H9 (cell line): ENCODE measurements around the gene PSMB1. TPM values are rescaled to one million over a fixed set of nuclear protein-coding genes. Genes with fewer than 3 reads are reported as not detected.

Source experiments
- DNase-seq: peaks from one replicate; pipeline ENCODE4 v3.0.0-alpha.2; 2017
- H2AFZ ChIP-seq: one replicate; pipeline ENCODE4 v1.6.1; 2013; ENCODE audit warnings: mild to moderate bottlenecking, low read length, control low read depth, moderate library complexity
- H2AK5ac ChIP-seq: 2 replicates; pipeline ENCODE4 v1.6.1; 2013; ENCODE audit warnings: low read length, control low read depth, mixed read lengths; ENCODE audit not compliant: insufficient read length
- H2BK120ac ChIP-seq: one replicate; pipeline ENCODE4 v1.6.1; 2013; ENCODE audit warnings: low read depth, mild to moderate bottlenecking, low read length, control low read depth, inconsistent platforms; ENCODE audit not compliant: poor library complexity, severe bottlenecking
- H2BK12ac ChIP-seq: 2 replicates; pipeline ENCODE4 v1.6.1; 2013; ENCODE audit warnings: low read length, control low read depth, mixed read lengths, low read depth; ENCODE audit not compliant: insufficient read length
- H2BK15ac ChIP-seq: 2 replicates; pipeline ENCODE4 v1.6.1; 2013; ENCODE audit warnings: low read depth, low read length, control low read depth
- H2BK20ac ChIP-seq: one replicate; pipeline ENCODE4 v1.6.1; 2013; ENCODE audit warnings: low read depth, mild to moderate bottlenecking, low read length, control low read depth, inconsistent platforms; ENCODE audit not compliant: poor library complexity, severe bottlenecking
- H2BK5ac ChIP-seq: 2 replicates; pipeline ENCODE4 v1.6.1; 2013; ENCODE audit warnings: low read length, control low read depth, mixed read lengths; ENCODE audit not compliant: insufficient read length
- H3K14ac ChIP-seq: 2 replicates; pipeline ENCODE4 v1.6.1; 2013; ENCODE audit warnings: low read length, control low read depth; ENCODE audit not compliant: insufficient read depth
- H3K18ac ChIP-seq: 2 replicates; pipeline ENCODE4 v1.6.1; 2013; ENCODE audit warnings: low read depth, mild to moderate bottlenecking, mixed read lengths, low read length, control low read depth; ENCODE audit not compliant: insufficient read length
- H3K23ac ChIP-seq: 2 replicates; pipeline ENCODE4 v1.6.1; 2013; ENCODE audit warnings: low read length, control low read depth, mixed read lengths, low read depth; ENCODE audit not compliant: insufficient read length
- H3K23me2 ChIP-seq: 2 replicates; pipeline ENCODE4 v1.6.1; 2013; ENCODE audit warnings: low read depth, mild to moderate bottlenecking, mixed read lengths, low read length, control low read depth; ENCODE audit not compliant: insufficient read length, poor library complexity, severe bottlenecking
- H3K27ac ChIP-seq: 2 replicates; pipeline ENCODE4 v1.5.1; 2013; ENCODE audit warnings: low read length, control low read depth, mixed read lengths, low read depth; ENCODE audit not compliant: insufficient read length
- H3K27me3 ChIP-seq: 2 replicates; pipeline ENCODE4 v1.6.1; 2013; ENCODE audit warnings: low read length, control low read depth, inconsistent platforms; ENCODE audit not compliant: insufficient read depth
- H3K4ac ChIP-seq: 2 replicates; pipeline ENCODE4 v1.6.1; 2013; ENCODE audit warnings: low read depth, mild to moderate bottlenecking, control low read depth, inconsistent platforms, low read length, moderate library complexity
- H3K4me1 ChIP-seq: 2 replicates; pipeline ENCODE4 v1.6.1; 2013; ENCODE audit warnings: low read length, control low read depth, inconsistent platforms; ENCODE audit not compliant: insufficient read depth
- H3K4me2 ChIP-seq: 2 replicates; pipeline ENCODE4 v1.6.1; 2013; ENCODE audit warnings: low read length, control low read depth, mixed read lengths; ENCODE audit not compliant: insufficient read length, insufficient read depth
- H3K56ac ChIP-seq: 2 replicates; pipeline ENCODE4 v1.6.1; 2013; ENCODE audit warnings: low read depth, mild to moderate bottlenecking, mixed read lengths, low read length, control low read depth; ENCODE audit not compliant: insufficient read length
- H3K79me1 ChIP-seq: 2 replicates; pipeline ENCODE4 v1.6.1; 2013; ENCODE audit warnings: low read depth, mild to moderate bottlenecking, moderate library complexity, low read length, control low read depth, inconsistent platforms; ENCODE audit not compliant: insufficient read depth, poor library complexity, severe bottlenecking
- H3K79me2 ChIP-seq: 2 replicates; pipeline ENCODE4 v1.6.1; 2013; ENCODE audit warnings: low read length, control low read depth, inconsistent platforms; ENCODE audit not compliant: insufficient read depth
- H3K9ac ChIP-seq: 2 replicates; pipeline ENCODE4 v1.6.1; 2013; ENCODE audit warnings: low read length, control low read depth, mixed read lengths; ENCODE audit not compliant: insufficient read length; ENCODE audit errors: extremely low read depth
- H3K9me3 ChIP-seq: one replicate; pipeline ENCODE4 v1.6.1; 2013; ENCODE audit warnings: low read depth, low read length, inconsistent platforms; ENCODE audit not compliant: control insufficient read depth
- H3T11ph ChIP-seq: one replicate; pipeline ENCODE4 v1.6.1; 2013; ENCODE audit warnings: mild to moderate bottlenecking, low read length, control low read depth, inconsistent platforms
- H4K20me1 ChIP-seq: one replicate; pipeline ENCODE4 v1.6.1; 2013; ENCODE audit not compliant: control insufficient read depth, insufficient read length, insufficient read depth
- H4K5ac ChIP-seq: 2 replicates; pipeline ENCODE4 v1.6.1; 2013; ENCODE audit warnings: low read depth, mild to moderate bottlenecking, mixed read lengths, low read length, control low read depth; ENCODE audit not compliant: insufficient read length
- H4K8ac ChIP-seq: replicated peaks from 2 replicates; pipeline ENCODE4 v1.6.1; 2013; ENCODE audit warnings: low read length, control low read depth, mixed read lengths, low read depth; ENCODE audit not compliant: insufficient read length
- H4K91ac ChIP-seq: 2 replicates; pipeline ENCODE4 v1.6.1; 2013; ENCODE audit warnings: low read depth, mild to moderate bottlenecking, moderate library complexity, mixed read lengths, low read length, control low read depth; ENCODE audit not compliant: insufficient read length
- H3K27ac Mint-ChIP-seq, 3 experiments: 2 replicates in 2 of 3; 3 replicates in 1 of 3; pipeline ENCODE4 v1.8.0; 2020 to 2021; ENCODE audit warnings: mixed read lengths in 3 of 3, mild to moderate bottlenecking in 1 of 3, moderate library complexity in 1 of 3
- H3K27me3 Mint-ChIP-seq: 2 replicates; pipeline ENCODE4 v1.8.0; 2021; ENCODE audit warnings: low read depth, mild to moderate bottlenecking, moderate library complexity, mixed read lengths
- H3K36me3 Mint-ChIP-seq, 3 experiments: 2 replicates in 2 of 3; 3 replicates in 1 of 3; pipeline ENCODE4 v1.8.0; 2020 to 2021; ENCODE audit warnings: low read depth in 3 of 3, mixed read lengths in 3 of 3; ENCODE audit not compliant: insufficient read depth in 1 of 3
- H3K4me1 Mint-ChIP-seq, 2 experiments: 2 replicates each; pipeline ENCODE4 v1.8.0; 2020; ENCODE audit warnings: mixed read lengths in 2 of 2
- H3K4me3 Mint-ChIP-seq, 2 experiments: 2 replicates in 1 of 2; 3 replicates in 1 of 2; pipeline ENCODE4 v1.8.0; 2020 to 2021; ENCODE audit warnings: mild to moderate bottlenecking in 2 of 2, mixed read lengths in 2 of 2, moderate library complexity in 1 of 2
- H3K9me3 Mint-ChIP-seq, 2 experiments: 2 replicates in 1 of 2; 3 replicates in 1 of 2; pipeline ENCODE4 v1.8.0; 2020; ENCODE audit warnings: mild to moderate bottlenecking in 2 of 2, mixed read lengths in 2 of 2, moderate library complexity in 1 of 2
- WGBS: extraction: QIAGEN DNeasy Blood & Tissue Kit; methylation state at CpG from one replicate; pipeline ENCODE4 v1.1.7; 2013; ENCODE audit warnings: missing lambda C conversion rate, low lambda C conversion rate, mixed read lengths; ENCODE audit not compliant: insufficient read length; ENCODE audit errors: extremely low coverage; 5-methylcytosine and 5-hydroxymethylcytosine counted together
- total RNA-seq: library from RNA; stranded (reverse); gene quantifications from 2 replicates; pipeline ENCODE4 v1.2.1, GENCODE V29; 2021
- TF ChIP-seq, protein P1 (sequence below): fragments of 200-600 bp; sonication (generic); conservative IDR thresholded peaks from 3 replicates; pipeline ENCODE4 v1.8.0; 2021; ENCODE audit warnings: antibody characterized with exemption, mild to moderate bottlenecking

Gene PSMB1
- total RNA-seq, 1 experiment from 2014 or later, result 245 TPM

DNA sequence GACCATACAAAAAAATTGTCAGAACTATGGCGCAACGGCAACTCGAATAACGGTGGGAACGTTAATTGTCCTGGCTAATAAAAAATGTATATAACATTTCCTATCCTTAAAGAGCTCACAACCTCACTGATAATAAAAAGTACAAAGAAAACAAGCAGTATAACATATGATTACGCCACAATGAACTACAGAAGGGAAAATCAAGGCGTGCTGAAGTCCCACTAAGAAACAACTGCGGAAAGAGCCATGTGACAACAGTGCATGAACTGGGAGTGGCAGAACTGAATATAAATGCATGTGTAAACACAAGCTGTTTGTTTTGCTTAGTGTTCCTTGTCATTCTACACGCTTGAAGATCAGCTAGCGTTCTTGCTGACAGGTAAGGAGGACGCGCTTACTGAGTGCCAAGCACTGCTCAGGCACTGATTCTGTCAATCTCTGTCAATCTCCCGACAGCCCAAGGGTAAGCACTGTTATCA, 466 bp upstream of the PSMB1 start:
- H3K79me2 ChIP-seq, result peaks cover 51% of the 10 kb centered on the region
- H2BK15ac ChIP-seq, result no peak overlapping the region
- H4K20me1 ChIP-seq, result no peaks in the 10 kb centered on the region
- no peak overlapping the region for H3K23ac ChIP-seq
- H3K9me3 Mint-ChIP-seq, result no peaks in the 10 kb centered on the region
- no peak overlapping the region for H2BK120ac ChIP-seq
- peaks cover 10 to 34% (median 22%) of the 10 kb centered on the region in 3 experiments; a peak in 6 of 7 replicates for H3K36me3 Mint-ChIP-seq
- no peaks in the 10 kb centered on the region for H3K9me3 ChIP-seq
- H3K4me1 ChIP-seq, result no peaks in the 10 kb centered on the region
- no peak overlapping the region for H2AK5ac ChIP-seq
- H2BK12ac ChIP-seq, result no peak overlapping the region
- H2BK5ac ChIP-seq, result no peak overlapping the region
- H3K4me2 ChIP-seq, result peak overlapping the region; percentile 87
- H3K27ac Mint-ChIP-seq, result no peak overlapping the region
- H3K4me1 Mint-ChIP-seq, result peaks cover 13 to 16% of the 10 kb centered on the region in 2 experiments
- TF ChIP-seq, protein P1, sequence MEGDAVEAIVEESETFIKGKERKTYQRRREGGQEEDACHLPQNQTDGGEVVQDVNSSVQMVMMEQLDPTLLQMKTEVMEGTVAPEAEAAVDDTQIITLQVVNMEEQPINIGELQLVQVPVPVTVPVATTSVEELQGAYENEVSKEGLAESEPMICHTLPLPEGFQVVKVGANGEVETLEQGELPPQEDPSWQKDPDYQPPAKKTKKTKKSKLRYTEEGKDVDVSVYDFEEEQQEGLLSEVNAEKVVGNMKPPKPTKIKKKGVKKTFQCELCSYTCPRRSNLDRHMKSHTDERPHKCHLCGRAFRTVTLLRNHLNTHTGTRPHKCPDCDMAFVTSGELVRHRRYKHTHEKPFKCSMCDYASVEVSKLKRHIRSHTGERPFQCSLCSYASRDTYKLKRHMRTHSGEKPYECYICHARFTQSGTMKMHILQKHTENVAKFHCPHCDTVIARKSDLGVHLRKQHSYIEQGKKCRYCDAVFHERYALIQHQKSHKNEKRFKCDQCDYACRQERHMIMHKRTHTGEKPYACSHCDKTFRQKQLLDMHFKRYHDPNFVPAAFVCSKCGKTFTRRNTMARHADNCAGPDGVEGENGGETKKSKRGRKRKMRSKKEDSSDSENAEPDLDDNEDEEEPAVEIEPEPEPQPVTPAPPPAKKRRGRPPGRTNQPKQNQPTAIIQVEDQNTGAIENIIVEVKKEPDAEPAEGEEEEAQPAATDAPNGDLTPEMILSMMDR, result no peak
- DNase-seq, result no peak
- no peak overlapping the region for H4K91ac ChIP-seq
- no CpG with 5 or more reads among the region's 13 CpGs for WGBS
- H3K27me3 Mint-ChIP-seq, result no peaks in the 10 kb centered on the region
- H3K56ac ChIP-seq, result no peak overlapping the region
- H3K27me3 ChIP-seq, result no peaks in the 10 kb centered on the region
- H3K4ac ChIP-seq, result no peak overlapping the region
- no peak overlapping the region for H4K8ac ChIP-seq
- peak overlapping the region; percentile 36 for H3K9ac ChIP-seq
- no peak overlapping the region for H4K5ac ChIP-seq
- no peak overlapping the region for H3T11ph ChIP-seq
- H3K14ac ChIP-seq, result no peak overlapping the region
- peaks cover 5% of the 10 kb centered on the region for H3K79me1 ChIP-seq
- H2AFZ ChIP-seq, result peak overlapping the region; percentile 63
- peaks cover 4% of the 10 kb centered on the region for H3K23me2 ChIP-seq
- no peak overlapping the region for H3K18ac ChIP-seq
- H3K4me3 Mint-ChIP-seq, result no peak overlapping the region
- H3K27ac ChIP-seq, result no peak overlapping the region
- H2BK20ac ChIP-seq, result no peak overlapping the region
